IPS-18c (cell line): ENCODE data around the gene LIME1.

Experiments used
- H3K4me3 ChIP-seq: 2 replicates; pipeline ENCODE4 v1.7.0; 2013; ENCODE audit warnings: low read depth, mild to moderate bottlenecking, low read length, moderate library complexity; ENCODE audit not compliant: insufficient read depth
- H3K9me3 ChIP-seq: one replicate; pipeline ENCODE4 v1.6.1; 2013; ENCODE audit warnings: mild to moderate bottlenecking, low read length, moderate library complexity; ENCODE audit not compliant: control insufficient read depth, insufficient read depth

Gene LIME1

DNA sequence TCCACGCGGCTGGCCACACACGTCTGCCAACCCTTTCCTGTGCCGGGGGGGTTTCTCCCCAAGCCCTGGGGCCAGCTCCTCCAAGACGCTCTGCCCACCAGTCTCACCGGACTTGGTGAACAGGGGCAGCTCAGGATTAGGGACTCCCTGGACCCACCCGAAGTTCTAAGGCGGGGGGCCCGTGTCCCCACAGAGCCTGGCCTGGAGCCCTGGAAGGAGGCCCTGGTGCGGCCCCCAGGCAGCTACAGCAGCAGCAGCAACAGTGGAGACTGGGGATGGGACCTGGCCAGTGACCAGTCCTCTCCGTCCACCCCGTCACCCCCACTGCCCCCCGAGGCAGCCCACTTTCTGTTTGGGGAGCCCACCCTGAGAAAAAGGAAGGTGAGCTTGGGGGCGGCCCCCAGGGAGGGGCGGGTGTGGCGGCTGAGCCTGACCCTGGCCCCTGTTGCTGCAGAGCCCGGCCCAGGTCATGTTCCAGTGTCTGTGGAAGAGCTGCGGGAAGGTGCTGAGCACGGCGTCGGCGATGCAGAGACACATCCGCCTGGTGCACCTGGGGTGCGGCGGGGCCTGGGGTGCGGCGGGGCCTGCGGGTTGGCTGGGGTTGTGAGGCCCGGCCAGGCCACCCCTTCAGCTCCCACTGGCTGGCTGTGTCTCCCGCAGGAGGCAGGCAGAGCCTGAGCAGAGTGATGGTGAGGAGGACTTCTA, 5.4 kb downstream of the LIME1 start:
- H3K4me3 ChIP-seq: no peak overlapping the region
- H3K9me3 ChIP-seq: no peaks in the 10 kb centered on the region

DNA sequence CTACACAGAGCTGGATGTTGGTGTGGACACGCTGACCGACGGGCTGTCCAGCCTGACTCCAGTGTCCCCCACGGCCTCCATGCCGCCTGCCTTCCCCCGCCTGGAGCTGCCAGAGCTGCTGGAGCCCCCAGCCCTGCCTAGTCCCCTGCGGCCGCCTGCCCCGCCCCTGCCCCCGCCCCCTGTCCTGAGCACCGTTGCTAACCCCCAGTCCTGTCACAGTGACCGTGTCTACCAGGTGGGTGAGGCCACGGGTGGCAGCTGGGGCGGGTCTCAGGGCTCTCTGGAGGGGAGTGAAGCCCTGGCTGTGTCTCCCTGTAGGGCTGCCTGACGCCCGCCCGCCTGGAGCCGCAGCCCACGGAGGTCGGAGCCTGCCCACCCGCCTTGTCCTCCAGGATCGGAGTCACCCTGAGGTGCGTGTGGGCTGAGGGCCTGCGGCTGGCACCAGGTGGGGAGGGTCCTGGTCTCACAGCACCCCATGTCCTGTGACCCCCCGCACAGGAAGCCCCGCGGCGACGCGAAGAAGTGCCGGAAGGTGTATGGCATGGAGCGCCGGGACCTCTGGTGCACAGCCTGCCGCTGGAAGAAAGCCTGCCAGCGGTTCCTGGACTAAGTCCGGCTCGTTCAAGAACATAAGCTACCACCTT, 6.0 kb downstream of the LIME1 start:
- Histone ChIP-seq H3K4me3 (no peak overlapping the region), H3K9me3 (no peaks in the 10 kb centered on the region)

DNA sequence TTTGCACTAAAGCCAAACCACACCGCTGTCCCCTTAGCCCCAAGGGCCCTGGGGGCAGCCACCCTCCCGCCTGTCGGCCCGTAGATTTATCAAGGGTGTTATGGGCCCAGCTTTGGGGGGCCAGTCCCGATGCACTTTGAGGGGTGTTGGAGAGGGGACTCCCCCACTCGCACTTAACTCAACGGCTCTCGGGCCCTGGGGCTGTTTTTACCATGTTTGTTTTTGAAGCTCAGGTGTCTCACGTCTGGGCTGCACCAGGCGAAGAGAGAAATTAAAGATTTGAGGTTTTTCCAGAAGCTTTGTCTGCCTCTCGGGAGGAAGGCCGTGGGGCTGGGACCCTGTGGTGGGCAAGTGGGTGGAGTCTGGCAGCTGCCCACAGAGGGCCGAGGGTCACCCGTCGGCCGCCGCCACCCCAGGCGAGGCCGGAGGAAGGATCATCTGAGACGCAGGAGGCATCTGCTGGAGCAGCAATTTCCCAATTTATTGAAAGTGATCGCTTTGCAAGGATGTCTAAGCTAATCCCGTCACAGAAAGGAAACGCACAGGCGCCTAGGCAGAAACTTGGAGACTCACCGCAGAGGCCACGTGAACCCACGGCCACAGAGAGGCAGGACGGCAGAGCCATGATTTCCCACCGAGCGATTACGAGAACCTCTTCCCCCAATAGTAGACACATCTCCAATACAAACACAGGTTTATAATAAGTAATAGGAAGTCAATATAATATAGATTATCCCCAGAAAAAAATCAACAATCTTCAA, 6.9 kb downstream of the LIME1 start:
- no peak overlapping the region for H3K4me3 ChIP-seq

DNA sequence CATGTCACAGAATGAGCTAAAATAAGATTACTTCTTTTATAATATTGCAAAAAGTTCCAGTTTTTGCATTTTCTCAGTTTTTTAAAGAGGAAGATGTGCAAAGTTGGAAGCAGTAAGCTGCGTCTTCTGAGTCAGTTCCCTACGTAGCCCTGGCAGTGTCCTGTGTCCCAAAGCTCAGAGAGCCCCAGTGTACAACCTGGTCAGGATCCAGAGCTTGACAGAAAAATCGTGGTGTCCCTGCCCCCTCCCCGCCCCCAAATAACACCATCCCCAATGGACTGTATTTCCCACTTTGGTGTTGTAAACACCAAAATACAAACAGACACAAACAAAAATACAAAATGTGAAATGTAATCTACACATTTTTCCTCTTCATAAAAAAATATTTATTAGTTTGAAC, 7.7 kb downstream of the LIME1 start:
- Histone ChIP-seq H3K9me3 (no peaks in the 10 kb centered on the region), H3K4me3 (no peak overlapping the region)

More for the DNA sequence above, 6.9 kb downstream of the LIME1 start:
- no peaks in the 10 kb centered on the region for H3K9me3 ChIP-seq

DNA sequence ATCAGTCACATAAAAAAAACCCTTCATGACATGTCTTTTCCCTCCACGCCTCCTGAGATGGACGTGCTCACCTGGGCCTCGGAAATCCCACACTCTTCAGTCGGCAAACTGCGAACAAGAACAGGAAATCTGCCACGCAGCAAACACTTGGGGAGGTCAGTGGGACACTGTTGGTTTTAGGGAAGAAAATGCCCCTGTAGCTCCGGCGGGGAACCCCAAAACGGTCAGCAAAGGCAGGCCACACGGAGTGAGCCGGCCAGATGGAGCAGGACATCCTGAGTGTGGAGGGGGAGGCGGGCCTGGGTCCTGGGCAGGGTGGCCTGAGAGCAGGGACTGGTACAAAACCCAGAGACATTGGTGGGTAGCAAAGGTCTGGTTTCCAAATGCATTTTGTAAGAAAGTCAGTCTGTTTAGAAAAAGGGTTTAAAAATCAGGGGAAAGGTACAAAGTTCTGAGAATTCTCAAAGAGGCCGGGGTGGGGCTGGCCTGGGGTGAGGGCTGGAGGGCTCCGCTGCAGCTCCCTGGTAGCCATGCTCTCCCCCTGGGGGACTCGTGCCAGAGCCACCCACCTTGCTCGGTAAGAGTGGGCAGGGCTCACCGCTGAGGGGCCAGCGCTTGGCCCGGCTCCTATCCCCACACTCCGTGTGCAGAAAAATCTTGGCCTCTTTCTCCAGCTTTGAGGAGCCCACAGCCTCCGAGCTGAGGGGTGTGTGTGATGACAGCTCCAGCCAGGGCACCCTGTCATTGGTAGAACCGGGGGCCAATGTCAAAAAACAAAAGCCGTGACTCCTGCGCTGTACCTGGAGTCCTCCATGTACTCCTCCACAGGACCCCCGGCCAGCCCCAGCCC, 8.3 kb downstream of the LIME1 start:
- Histone ChIP-seq H3K4me3 (no peak overlapping the region), H3K9me3 (no peaks in the 10 kb centered on the region)

DNA sequence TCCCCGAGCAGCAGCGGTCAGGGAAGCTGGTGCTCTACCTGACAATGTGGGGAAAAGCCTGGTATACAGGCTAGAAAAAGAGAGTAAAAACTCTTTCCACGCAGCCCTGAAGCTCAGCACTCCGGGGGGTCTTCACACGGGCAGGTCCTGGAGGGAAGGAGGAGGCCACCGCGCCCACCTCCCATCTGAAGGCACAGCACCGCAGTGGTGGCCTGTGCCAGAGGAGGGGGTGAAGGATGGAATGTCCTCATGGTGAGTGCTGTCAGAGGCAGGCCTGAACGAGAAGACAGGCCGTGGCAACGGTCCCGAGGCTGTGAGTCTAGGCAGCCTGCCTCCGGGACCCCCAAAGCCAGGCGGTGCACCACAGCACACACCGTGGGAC, 9.0 kb downstream of the LIME1 start:
- no peaks in the 10 kb centered on the region for H3K9me3 ChIP-seq
- H3K4me3 ChIP-seq: no peak overlapping the region

DNA sequence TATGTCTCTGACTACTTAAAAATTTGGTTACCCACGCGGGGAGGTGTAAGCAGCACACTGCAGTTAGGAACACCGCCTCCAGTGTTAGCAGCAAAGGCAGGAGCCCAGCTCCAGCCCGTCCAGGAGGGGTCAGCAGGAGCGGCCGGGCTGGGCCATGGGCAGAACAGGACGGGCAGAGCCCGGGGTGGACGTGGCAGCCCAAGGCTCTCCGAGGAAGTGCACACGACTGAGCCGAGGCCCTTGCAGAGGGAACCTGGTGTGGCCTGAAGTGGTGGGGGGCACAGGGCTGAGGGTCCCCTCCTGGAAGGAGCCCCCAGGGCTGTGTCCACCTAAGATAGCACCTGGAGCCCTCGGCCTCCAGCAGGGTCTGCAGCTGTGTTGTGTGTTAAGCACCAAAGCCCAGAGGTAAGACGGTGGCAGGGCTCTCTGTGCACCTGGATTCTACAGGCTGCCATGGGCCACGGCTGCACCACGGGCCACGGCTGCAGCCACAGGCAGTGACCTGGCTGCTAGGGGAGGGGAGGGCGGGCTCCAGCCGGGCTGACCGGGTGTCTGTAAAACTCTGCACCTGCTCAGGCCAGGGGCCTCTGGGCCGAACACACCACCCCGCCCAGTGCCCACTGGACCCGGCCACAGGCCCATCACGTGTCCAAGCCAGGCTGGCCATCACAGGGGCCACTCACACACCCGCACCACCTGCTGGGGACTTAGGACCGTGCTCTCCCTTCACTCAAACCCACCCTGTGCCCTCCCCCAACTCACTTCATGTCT, 9.7 kb downstream of the LIME1 start:
- Histone ChIP-seq H3K9me3 (no peaks in the 10 kb centered on the region), H3K4me3 (no peak overlapping the region)

DNA sequence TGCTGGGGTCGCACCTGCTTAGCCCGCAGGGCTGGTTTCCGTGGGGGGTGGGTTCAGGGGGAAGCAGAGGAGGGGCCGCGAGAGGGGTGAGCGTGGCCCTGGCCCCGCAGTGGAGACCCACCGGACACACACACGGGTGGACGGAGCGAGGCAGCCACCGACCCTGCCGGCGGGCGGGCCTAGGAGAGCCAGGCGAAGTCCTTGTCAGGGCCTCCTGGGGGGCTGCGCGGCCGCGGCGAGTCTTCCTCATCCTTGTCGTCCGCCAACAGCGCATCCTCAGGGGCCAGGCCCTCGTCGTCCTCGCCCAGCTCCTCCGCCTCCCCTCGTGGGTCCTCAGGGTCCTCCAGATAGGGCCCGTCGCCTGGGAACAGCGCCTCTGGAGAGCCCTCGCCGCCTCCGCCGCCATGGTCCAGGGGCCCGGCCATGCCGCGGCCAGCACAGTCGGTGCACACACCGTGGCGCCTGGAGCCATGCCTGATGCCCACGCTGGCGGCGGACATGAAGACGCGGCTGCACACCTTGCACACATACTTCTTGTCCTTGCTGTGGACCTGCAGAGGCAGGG, 10.4 kb downstream of the LIME1 start:
- Histone ChIP-seq H3K4me3 (no peak overlapping the region), H3K9me3 (no peaks in the 10 kb centered on the region)

DNA sequence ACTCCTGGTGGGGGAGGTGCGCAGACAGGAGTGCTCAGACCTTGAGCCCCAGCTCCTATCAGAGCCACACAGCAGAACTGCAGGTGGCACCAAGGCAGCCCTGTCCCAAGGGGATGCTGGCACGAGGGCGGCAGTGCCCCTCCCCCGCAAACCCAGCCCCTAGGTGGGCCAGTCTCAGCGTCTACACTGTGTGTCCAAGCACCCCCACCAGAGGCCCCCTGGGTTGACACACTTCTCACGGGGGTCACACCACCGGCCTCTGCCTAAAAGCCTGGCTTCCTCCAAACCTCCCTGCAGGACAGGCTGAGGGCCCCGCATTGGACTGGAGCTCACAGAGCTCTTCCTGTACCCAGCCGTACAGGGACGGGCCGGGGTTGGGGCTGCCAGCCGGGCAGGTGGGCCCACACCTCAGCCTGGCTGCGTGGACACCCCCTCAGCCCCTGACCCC, 11.2 kb downstream of the LIME1 start:
- no peaks in the 10 kb centered on the region for H3K9me3 ChIP-seq
- no peak overlapping the region for H3K4me3 ChIP-seq

DNA sequence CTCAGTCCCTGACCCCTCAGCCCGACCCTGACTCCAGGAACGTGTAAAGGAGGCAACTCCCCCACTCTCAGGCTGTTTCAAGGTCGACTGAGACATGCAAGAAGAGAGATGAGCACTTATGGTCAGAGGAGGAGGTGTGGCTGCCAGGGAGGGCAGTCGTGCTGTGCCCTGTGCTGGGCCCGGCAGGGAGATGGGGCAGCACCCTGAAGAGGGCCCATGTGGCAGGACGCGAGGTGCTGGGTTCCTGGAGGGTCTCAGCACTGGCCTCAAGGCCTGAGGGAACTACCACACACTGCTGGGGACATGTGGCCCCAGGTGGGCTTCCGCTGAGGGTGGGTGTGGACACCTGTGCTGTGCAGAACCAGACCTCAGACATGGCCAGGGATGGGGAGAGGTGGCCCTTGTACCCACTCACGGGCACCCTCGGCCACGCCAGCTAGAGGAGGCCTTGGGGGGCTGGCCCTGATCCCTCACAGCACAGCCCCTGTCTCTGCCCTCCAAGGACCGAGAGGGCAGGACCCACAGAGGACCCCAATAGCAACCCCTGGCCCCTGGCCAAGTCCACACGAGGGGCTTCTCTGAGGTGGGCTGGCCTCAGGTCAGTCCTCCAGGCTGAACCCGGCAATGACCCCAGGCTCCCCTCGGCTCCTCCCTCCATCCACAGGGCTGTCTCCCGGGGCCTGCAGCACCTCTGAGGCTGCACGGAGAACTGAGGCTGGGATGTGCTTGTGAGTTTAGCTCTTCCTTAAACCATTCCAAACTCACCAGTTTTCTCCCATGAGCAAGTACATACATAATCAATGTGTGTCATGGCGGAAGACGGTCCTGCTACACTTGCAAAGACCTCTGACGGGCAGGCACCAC, 11.8 kb downstream of the LIME1 start:
- no peaks in the 10 kb centered on the region for H3K9me3 ChIP-seq
- H3K4me3 ChIP-seq: no peak overlapping the region

DNA sequence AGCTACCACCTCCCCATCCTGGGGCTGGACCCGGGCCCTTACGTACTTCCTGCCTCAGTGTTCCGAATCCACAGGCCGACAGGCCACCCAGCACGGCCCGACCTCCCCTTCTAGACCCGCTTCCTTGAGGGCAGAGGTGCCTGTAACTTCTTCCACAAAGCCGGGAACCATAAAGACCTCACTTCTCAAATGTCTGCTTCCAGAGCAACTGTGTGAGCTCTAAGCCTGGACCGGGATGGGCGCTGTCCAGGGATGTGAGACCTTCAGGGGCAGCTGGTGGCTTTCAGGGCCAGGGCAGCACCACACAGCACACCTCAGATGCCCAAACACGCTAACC, 12.4 kb downstream of the LIME1 start:
- Histone ChIP-seq H3K9me3 (no peaks in the 10 kb centered on the region), H3K4me3 (no peak overlapping the region)

DNA sequence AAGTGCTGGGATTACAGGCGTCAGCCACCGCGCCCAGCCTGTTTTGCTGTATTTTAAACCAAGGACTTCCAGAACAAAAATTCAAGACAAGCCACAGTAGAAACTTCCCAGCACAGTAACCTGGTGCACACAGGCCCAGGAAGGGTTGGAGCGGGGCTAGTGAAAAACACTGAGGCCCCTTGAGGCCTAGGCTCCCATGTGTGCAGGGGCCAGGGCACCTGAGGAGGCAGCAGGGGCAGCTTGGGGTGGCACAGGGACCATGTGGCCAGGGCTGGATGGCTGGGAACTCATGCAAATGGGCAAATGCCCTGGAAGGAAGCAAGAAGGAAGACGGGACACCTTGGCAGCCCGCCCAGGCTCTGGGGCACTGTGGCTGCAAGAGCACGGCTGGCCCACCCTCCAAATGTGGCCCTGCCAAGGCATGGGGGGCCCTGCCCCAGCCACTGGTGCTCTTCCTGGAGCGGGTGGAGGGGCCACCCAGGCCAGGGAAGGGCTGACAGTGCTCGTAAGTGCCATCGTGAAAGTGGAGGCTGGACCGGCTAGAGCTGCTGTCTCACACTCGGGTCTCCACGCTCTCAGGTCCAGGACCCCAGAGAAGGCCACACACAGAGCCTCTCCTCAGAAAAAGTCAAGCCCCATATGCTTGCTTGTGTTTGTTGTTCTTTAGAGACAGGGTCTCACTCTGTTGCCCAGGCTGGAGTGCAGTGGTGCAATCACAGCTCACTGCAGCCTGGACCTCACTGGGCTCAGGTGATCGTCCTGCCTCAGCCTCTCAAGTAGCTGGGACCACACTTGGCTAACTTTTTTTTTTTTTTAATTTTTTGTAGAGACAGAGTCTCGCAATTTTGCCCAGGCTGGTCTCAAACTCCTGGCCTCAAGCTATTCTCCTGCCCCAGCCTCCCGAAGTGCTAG, 13.4 kb downstream of the LIME1 start:
- Histone ChIP-seq H3K4me3 (no peak overlapping the region), H3K9me3 (no peaks in the 10 kb centered on the region)

DNA sequence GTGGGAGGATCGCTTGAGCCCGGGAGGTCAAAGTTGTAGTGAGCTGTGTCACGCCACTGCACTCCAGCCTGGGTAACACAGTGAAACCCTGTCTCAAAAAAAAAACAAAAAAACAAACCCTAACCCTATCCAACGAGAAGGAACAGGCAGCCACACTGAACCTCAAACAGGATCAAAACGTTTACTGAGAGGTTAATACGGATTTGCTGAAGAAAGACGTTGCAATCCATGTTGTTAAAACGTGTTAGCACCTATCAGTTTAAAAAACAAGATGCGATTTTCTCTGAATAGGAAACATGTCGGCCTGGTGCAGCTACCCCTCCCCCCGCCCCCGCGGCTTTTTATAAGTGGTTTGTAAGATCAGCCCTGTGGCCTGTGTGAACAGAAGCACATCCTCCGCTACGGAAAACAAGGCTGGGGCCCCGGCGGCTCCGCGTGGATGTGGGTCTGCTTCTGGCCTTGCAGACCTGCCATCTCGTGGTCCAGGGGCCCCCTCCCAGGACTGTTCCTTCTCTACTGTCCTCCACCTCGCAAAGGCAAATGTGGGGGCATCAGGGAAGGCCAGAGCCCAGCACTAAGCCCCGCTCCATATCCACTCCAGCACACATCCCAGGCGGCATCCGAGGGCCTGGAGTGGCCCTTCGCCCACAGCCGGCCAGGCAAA, 14.5 kb downstream of the LIME1 start:
- H3K9me3 ChIP-seq: no peaks in the 10 kb centered on the region
- no peak overlapping the region for H3K4me3 ChIP-seq

DNA sequence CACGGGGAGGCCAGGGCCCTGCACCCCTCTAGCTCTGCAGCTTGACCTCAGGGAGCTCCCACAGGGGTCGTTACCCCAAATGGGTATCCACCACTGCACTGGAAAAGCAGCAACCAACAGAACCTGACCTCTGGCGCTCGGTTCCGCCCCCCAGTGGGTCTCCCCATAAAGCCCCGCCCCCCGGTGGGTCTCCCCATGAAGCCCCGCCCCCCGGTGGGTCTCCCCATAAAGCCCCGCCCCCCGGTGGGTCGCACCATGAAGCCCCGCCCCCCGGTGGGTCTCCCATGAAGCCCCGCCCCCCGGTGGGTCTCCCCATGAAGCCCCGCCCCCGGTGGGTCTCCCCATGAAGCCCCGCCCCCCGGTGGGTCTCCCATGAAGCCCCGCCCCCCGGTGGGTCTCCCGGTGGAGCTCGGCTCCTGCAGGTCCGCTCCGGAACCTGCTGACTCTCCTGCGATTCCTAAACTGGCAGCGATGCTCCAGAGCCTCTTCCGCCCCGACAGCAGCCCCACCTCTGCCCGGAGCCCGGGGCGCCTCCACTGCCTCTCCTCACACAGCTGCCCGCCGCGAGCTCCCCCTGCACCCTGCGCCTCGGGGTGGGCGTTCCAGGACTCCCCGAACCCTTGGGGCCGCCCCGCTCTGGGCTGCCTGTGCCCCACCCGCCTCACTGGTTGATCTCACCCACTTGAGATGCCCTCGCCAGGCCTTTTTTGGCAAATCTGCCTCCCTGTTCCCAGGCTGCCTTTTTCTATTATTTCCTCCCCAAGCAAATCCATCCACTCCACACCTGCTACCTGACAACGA, 15.2 kb downstream of the LIME1 start:
- Histone ChIP-seq H3K4me3 (no peak overlapping the region), H3K9me3 (no peaks in the 10 kb centered on the region)
